MCF 10A (cell line): Measurements from ENCODE around the gene SNAP23. TPM values are rescaled to one million over a fixed set of nuclear protein-coding genes. Genes with fewer than 3 reads are reported as not detected.
A peak's percentile ranks its signal among the peaks of the same experiment; 100 is the strongest.

Experiments
- BruUV-seq: library from RNA; stranded (reverse); fragments of 400-500 nt; replicated peaks from 2 replicates; lab custom pipeline; 2021; lab: Mats Ljungman, UMichigan
- CTCF ChIA-PET: fragments of 300-600 bp; sonication (Branson Sonifier 250); formaldehyde crosslinking; extraction: SDS; loops from one replicate; lab custom pipeline; 2021; ENCODE audit warnings: antibody characterized with exemption, inconsistent platforms; lab: Yijun Ruan, JAX
- POLR2A ChIA-PET: fragments of 300-600, 350-650 bp; sonication (Branson Sonifier 250); formaldehyde crosslinking; extraction: SDS; loops from one replicate; lab custom pipeline; 2020; ENCODE audit warnings: antibody characterized with exemption, inconsistent platforms; lab: Yijun Ruan, JAX
- DNase-seq: peaks from one replicate; pipeline ENCODE4 v3.0.0-alpha.2; 2018; ENCODE audit not compliant: unreplicated experiment
- H3K27ac Mint-ChIP-seq: one replicate; pipeline ENCODE4 v1.8.0; 2022; ENCODE audit warnings: mild to moderate bottlenecking, low read depth, mixed read lengths; ENCODE audit not compliant: unreplicated experiment
- H3K27me3 Mint-ChIP-seq: one replicate; pipeline ENCODE4 v1.8.0; 2022; ENCODE audit warnings: mixed read lengths; ENCODE audit not compliant: insufficient read depth, unreplicated experiment
- H3K36me3 Mint-ChIP-seq: one replicate; pipeline ENCODE4 v1.8.0; 2022; ENCODE audit warnings: mild to moderate bottlenecking, moderate library complexity, mixed read lengths; ENCODE audit not compliant: insufficient read depth, unreplicated experiment
- H3K4me1 Mint-ChIP-seq: one replicate; pipeline ENCODE4 v1.8.0; 2022; ENCODE audit warnings: mixed read lengths; ENCODE audit not compliant: insufficient read depth, unreplicated experiment
- H3K4me3 Mint-ChIP-seq: one replicate; pipeline ENCODE4 v1.8.0; 2022; ENCODE audit warnings: mild to moderate bottlenecking, moderate library complexity, mixed read lengths; ENCODE audit not compliant: unreplicated experiment
- H3K9me3 Mint-ChIP-seq: one replicate; pipeline ENCODE4 v1.8.0; 2022; ENCODE audit warnings: mixed read lengths; ENCODE audit not compliant: unreplicated experiment
- intact Hi-C: fragments of 100-400 bp; cut with micrococcal nuclease; formaldehyde crosslinking; loops from 2 replicates; pipeline ENCODE4 v1.14.1; 2022
- total RNA-seq: library from RNA; stranded (reverse); gene quantifications from 2 replicates; pipeline ENCODE4 v1.2.3, GENCODE V29; 2022
- TF ChIP-seq, protein P1 (sequence below): fragments of 200-600 bp; IDR thresholded peaks from one replicate; pipeline ENCODE4 v1.8.0; 2022; ENCODE audit warnings: antibody characterized with exemption, mild to moderate bottlenecking; ENCODE audit not compliant: unreplicated experiment

The SNAP23 gene
- total RNA-seq, 1 experiment from 2014 or later, result 47.4 TPM

DNA sequence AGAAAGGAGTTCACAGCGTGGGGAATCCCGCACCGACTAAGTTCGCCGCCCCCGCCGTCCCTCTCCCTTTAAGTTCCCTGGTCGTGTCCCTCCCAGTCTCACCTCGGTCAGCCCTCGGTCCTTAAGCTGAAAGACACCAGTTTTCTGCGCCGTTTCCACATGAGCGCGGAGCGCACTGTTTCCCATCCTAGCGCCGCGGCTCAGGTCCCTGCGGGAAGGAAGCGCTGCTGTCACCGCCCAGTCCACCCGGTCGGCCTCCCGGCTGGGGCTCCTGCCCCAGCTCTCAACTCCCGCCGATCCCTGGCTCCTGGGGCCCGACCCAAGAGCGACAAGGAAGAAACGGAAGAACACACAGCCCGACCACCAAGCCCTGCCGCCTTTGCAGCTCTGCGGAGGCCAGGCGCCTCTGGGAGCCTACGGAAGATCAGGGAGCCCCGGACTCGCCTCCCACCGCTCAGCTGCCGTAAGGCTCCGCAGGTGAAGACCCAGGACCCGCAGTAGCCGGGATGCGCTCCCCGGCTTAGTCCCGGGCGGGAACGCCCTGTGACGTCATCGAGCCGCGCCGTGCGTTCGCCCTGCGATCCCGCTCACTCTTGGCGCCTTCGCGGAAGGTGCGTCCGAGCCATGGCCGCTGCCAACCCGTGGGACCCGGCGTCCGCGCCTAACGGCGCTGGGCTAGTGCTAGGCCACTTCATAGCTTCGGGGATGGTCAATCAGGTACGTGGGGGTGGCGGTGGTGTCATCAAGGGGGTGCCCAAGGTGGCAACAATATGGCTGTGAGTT, 53.0 kb downstream of the SNAP23 start, which contains the start of the genes HAUS2 and LRRC57:
Gene HAUS2 (plus strand): TSS at position 590 of the 783 bp plus-strand sequence. CDS start 35 bp downstream, at position 625.
Gene LRRC57 (minus strand): TSS at position 545 of the 783 bp plus-strand sequence. CDS start 359 bp downstream, at position 186.
- Mint-ChIP-seq H3K36me3 (peaks cover 31% of the 10 kb centered on the region), H3K27ac (peak within 1 kb of the TSS; percentile 96), H3K4me1 (peaks cover 34% of the 10 kb centered on the region), H3K9me3 (no peaks in the 10 kb centered on the region), H3K27me3 (no peaks in the 10 kb centered on the region), H3K4me3 (peak within 1 kb of the TSS; percentile 88)
- ChIA-PET CTCF (interaction anchor here (0.6 to 1.2 kb wide), 5 partner anchors 12 to 414 kb away, joined by 3 to 4 read pairs (median 3); partner anchors contain the start of gene ZNF106), POLR2A (interaction anchor here (0.7 to 4.8 kb wide), 22 partner anchors 9 to 275 kb away, joined by 3 to 69 read pairs (median 6); partner anchors contain the start of genes GANC, SNAP23, STARD9 and TMEM87A)
- TF ChIP-seq, protein P1, sequence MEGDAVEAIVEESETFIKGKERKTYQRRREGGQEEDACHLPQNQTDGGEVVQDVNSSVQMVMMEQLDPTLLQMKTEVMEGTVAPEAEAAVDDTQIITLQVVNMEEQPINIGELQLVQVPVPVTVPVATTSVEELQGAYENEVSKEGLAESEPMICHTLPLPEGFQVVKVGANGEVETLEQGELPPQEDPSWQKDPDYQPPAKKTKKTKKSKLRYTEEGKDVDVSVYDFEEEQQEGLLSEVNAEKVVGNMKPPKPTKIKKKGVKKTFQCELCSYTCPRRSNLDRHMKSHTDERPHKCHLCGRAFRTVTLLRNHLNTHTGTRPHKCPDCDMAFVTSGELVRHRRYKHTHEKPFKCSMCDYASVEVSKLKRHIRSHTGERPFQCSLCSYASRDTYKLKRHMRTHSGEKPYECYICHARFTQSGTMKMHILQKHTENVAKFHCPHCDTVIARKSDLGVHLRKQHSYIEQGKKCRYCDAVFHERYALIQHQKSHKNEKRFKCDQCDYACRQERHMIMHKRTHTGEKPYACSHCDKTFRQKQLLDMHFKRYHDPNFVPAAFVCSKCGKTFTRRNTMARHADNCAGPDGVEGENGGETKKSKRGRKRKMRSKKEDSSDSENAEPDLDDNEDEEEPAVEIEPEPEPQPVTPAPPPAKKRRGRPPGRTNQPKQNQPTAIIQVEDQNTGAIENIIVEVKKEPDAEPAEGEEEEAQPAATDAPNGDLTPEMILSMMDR, result no peak
- no TSS peak for BruUV-seq
- intact Hi-C loops, result loop anchor here (1.0 to 5.0 kb wide), 2 partner anchors 51 to 102 kb away; partner anchors contain the start of gene SNAP23
- peak; percentile 86 for DNase-seq

DNA sequence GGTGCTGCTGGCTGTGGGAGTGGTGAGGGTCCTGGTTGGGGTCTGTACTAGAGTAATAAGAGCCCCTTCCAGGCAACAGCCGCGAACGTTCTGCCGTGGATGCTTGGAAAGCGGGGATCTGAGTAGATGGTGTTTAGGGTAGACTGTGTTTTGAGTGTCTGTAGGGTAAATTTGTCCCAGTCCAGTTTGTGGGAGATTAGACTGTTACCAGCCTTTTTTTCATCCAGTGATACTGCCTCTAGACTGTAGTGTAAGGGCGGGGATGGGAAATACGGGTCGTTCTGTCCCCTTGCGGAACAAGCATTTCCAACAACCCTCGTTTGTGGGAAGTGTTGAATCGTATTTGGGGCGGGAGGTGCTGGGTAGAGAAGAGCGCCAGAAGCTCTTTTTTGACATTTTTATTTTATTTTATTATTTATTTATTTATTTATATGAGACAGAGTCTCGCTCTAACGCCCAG, 53.6 kb downstream of the SNAP23 start:
- H3K4me1 Mint-ChIP-seq, result peaks cover 40% of the 10 kb centered on the region
- no peaks in the 10 kb centered on the region for H3K27me3 Mint-ChIP-seq
- peaks cover 24% of the 10 kb centered on the region for H3K36me3 Mint-ChIP-seq
- H3K27ac Mint-ChIP-seq, result peak overlapping the region; percentile 96
- H3K9me3 Mint-ChIP-seq, result no peaks in the 10 kb centered on the region
- TF ChIP-seq, protein P1, result no peak
- intact Hi-C loops, result loop anchor here (5.0 kb wide), 1 partner anchor 52 kb away; the partner anchor contains the start of gene SNAP23
- ChIA-PET POLR2A (interaction anchor here (1.1 to 4.8 kb wide), 15 partner anchors 11 to 276 kb away, joined by 3 to 69 read pairs (median 6); partner anchors contain the start of genes GANC, SNAP23, STARD9 and TMEM87A), CTCF (interaction anchor here (0.6 to 1.2 kb wide), 3 partner anchors 12 to 58 kb away, joined by 3 read pairs; partner anchors contain the start of gene ZNF106)
- peak overlapping the region; percentile 88 for H3K4me3 Mint-ChIP-seq
- peak; percentile 46 for DNase-seq
- BruUV-seq, result TSS peak; percentile 65

DNA sequence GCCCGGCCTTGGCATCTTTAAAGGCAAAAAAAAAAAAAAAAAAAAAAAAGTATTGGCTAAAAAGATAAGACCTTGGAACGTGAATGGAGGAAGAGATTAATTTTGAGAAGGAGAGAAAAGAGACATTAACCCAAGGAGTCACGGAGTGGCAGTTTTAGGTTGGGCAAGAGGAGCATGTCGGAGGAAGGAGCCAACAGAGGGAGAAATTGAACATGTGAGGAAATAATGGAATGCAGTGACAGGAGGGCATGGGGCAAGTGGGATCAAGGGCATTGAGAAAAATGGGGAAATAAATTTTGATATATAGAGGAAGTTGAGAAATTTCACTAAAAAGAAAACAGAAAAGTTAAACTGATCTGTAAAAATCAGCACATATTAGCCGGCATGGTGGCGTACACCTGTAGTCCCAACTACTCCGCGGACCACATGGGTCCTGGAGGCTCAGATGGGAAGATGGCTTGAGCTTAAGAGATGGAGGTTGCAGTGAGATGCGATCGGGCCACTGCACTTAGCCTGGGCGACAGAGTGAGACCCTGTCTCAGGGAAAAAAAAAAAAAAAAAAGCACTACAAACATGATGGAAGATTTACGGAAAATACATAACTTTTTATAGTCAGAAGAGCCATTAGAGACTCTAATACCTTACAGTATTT, 54.4 kb downstream of the SNAP23 start:
- peak; percentile 3 for DNase-seq
- Mint-ChIP-seq H3K4me3 (peak overlapping the region; percentile 88), H3K27me3 (no peaks in the 10 kb centered on the region), H3K36me3 (peaks cover 23% of the 10 kb centered on the region), H3K27ac (peak overlapping the region; percentile 96), H3K4me1 (peaks cover 42% of the 10 kb centered on the region), H3K9me3 (no peaks in the 10 kb centered on the region)
- BruUV-seq, result no TSS peak
- intact Hi-C loops, result loop anchor here (5.0 kb wide), 1 partner anchor 53 kb away; the partner anchor contains the start of gene SNAP23
- TF ChIP-seq, protein P1, result no peak
- ChIA-PET CTCF (interaction anchor here (1.2 kb wide), 1 partner anchor 11 kb away, joined by 3 read pairs; no protein-coding TSS in a partner anchor), POLR2A (interaction anchor here (1.1 to 4.8 kb wide), 14 partner anchors 11 to 277 kb away, joined by 3 to 69 read pairs (median 9); partner anchors contain the start of genes GANC, SNAP23, STARD9 and TMEM87A)
